Muscle of back (tissue), 11 donors: ENCODE data around the gene PDILT. TPM values are rescaled to one million over a fixed set of nuclear protein-coding genes. Genes with fewer than 3 reads are reported as not detected.
A peak's percentile ranks its signal among the peaks of the same experiment; 100 is the strongest.

Source experiments
- DNase-seq, 3 donors: peaks; one replicate each; pipeline versions ENCODE4 v3.0.0 to v3.0.0-alpha.2; 2013
- polyA plus RNA-seq, 10 donors: library from polyadenylated mRNA; unstranded; fragments of 120-200 nt; gene quantifications; one replicate each; pipeline ENCODE4 v1.2.1, GENCODE V29; 2013; ENCODE audit not compliant: insufficient read length in 10 of 10

PDILT gene
- polyA plus RNA-seq, 10 donors, result not detected

DNA sequence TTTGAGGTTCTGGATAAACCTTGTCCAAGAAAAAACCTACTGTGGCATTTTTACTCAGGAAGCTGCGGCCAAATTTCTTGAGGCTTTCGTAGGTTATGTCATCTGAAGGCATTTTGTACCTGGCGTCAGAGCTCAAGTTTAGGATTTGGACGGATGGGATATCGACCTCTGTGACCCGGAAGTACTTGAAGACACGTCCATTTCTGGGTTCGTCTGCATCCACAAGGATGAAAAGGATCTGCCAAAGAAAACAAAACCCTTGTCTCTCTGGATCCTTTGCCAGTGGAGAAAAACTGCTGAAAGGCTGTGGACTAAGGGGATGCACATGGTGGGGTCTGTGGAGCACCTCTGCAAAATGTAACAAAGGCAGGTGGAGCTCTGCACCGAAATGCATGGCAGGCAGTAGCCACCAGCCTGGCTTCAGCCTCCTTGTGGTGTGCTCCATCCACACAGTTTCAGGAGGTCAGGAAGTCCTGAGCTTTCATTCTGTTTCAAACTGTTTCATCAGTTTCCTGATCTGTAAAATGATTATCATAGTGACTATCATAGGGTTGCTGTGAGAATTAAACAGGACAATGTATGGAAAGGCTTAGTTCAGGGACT lies 35.0 kb downstream of the PDILT start:
- DNase-seq, result no peak

DNA sequence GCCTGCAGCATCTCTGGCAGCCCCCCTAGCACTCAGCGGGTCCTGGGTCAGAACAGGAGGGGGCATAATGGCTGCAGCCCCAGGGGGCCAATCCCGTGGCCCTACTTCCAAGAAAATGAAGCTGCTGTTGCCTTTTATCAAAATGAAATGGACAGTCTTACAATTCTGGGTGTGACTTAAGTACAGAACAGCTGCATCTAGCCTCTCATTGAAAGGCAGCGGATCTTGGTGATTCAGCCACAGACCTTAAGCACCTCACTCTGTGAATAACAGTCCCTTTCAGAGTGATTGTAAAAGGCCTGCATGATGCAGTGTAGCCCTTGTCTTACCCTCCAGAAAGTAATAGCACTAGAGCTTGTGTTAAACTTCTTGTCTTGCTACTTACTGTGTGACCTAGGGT lies 40.5 kb downstream of the PDILT start:
- DNase-seq, result peak in 1 of 3 donors; percentile 24

DNA sequence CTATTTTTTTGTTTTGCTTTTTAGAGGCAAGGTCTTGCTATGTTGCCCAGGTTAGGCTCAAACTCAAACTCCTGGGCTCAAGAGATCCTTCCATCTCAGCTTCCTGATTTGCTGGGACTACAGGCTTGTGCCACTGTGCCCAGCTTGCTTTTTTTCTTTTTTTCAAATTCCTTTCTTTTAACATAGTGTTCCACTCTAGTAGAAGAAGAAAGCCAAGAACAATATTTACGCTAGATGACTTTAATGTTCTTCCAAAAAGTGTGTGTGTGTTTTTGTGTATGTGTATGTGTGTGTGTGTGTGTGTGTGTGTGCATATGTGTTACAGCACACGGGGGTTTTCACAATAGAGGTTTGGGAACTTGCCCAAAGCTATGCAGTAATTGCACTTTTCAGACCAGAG lies 41.3 kb downstream of the PDILT start:
- DNase-seq, result no peak

GRCh38 chr16:20359997-20360396 lies 44.5 kb downstream of the PDILT start:
- no peak for DNase-seq

- DNase-seq, result no peak
These were observed 49.3 kb downstream of the PDILT start for GRCh38 chr16:20355114-20355782.

GRCh38 chr16:20353379-20353778 lies 51.2 kb downstream of the PDILT start:
- no peak for DNase-seq

DNA sequence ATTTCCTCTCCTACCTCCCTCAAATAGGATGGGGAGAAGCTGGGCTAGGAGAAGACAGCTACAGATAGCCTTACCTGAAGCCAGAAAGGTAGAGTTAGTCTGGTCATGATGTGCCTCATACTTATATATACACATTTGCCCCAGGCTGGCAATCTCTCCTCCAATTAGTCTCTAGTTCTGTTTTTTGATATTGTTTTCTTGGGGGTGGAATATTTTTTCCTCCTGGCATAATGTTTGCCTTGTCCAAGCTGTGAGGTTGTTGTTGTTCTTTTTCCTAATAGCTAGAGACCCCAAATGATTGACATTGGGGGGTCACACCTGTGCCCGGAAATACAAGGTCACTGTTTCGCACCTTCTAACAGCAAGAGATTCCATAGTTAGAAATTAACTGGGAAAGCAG lies 51.9 kb downstream of the PDILT start, which contains the start of gene UMOD:
TSS of gene UMOD (minus strand) at position 101 of the 400 bp plus-strand sequence. CDS start 1,978 bp downstream, outside the sequence.
- DNase-seq, result no peak

- DNase-seq, result no peak
These were observed 54.9 kb downstream of the PDILT start for GRCh38 chr16:20349615-20350014.

GRCh38 chr16:20348365-20349185 lies 56.0 kb downstream of the PDILT start:
- DNase-seq, result peak in 1 of 3 donors; percentile 3

GRCh38 chr16:20347666-20348364 lies 56.7 kb downstream of the PDILT start:
- no peak for DNase-seq

GRCh38 chr16:20344611-20345010 lies 59.9 kb downstream of the PDILT start:
- DNase-seq, result no peak

DNA sequence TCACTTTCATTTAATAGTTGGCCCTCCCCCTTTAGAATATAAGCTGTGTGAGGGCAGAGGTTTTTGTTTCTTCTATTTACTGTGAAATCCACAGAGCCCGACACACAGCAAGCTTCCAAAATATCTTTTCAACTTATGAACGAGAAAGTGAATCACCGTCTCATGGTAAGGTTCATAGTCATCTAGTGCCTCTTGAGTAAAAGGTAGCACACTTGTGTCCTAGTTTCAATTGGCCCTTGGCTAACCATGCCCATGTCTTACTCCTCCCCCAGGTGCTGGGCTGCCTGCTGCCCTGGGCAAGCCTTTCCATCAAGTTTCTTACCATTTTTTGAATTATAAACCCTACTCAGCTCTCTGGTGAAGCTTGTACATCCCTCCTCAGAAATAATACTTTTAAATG lies 64.8 kb downstream of the PDILT start:
- DNase-seq, result no peak

DNA sequence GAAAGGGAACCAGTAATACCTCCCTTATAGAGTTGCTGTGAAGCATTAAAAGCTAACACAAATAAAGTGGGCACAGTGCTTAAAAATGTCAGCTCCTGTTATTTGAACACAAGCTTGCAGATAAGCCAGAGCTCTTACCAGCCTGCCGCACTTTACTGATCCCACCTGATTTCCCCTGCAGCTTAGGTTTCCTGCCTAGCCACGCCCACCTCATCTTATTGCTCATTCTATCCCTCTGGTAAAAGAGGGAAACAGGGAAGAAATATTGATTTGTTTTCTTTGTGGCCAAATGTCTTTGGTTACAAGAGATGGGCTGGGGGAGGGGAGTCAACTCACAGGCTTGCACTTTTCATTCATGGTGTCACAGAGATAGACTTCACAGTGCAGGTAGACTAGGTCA lies 67.6 kb downstream of the PDILT start:
- no peak for DNase-seq

DNA sequence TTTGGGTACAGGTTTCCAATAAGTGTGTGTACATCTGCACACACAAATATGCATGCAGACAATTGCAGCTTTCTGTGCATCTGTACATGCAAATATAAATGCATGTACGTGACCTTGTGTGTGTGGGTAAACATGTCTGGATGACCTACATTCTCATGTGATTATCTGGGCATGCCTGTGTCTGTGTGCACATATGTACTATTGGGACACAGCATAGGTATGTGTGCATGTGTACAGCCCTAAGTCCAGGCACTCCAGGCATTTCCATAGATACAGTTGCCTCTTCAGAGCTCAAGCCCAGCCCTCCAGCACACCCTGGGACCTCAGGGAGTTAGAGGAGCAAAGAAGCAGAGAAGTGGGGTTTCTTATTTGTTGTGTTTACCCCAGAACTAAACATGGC lies 70.1 kb downstream of the PDILT start:
- DNase-seq, result no peak

- DNase-seq, result no peak
These were observed 71.4 kb downstream of the PDILT start for GRCh38 chr16:20333120-20333519.

GRCh38 chr16:20332411-20332810 lies 72.1 kb downstream of the PDILT start:
- DNase-seq, result no peak

- DNase-seq, result no peak
These were observed 72.9 kb downstream of the PDILT start for GRCh38 chr16:20331635-20332034.

DNA sequence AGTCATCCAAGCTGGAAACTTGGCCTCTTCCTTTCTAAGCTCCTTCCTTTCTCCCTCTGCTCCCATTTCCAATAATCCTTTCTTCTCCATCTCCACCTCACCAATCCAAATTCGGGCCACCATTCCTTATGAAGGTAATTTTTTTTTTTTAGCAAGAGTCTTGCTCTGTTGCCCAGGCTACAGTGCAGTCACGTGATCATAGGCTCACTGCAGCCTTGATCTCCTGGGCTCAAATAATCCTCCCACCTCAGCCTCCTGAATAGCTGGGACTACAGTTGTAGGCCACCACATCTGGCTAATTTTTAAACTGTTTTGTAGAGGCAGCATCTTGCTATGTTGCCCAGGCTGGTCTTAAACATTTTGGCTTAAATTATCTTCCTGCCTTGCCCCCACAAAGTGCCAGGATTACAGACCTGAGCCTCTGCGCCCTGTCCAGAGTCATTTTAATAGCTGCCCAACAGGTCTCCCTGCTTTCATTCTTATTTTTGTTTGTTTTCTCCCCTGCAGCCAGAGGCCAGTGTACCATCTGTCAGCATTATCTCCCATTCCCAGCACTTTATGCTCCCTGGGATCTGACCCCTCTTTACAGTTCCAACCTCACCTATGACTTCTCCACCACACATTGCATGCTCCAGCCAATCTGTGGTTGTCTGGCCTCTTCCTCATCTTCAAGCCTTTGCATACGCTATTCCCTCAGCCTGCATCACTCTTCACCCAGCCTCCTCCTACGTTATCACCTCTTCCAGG lies 75.0 kb downstream of the PDILT start:
- DNase-seq, result no peak

GRCh38 chr16:20327444-20328041 lies 77.0 kb downstream of the PDILT start, which contains the start of gene GP2:
Gene GP2 (minus strand): TSS chr16:20327513. CDS start chr16:20326431, 1,082 bp downstream.
- DNase-seq, result no peak

GRCh38 chr16:20326321-20326720 lies 78.2 kb downstream of the PDILT start:
- no peak for DNase-seq

GRCh38 chr16:20325005-20325404 lies 79.5 kb downstream of the PDILT start:
- no peak for DNase-seq
